Measurements from ENCODE around the gene WDPCP.
A peak's percentile ranks its signal among the peaks of the same experiment; 100 is the strongest.
"Not testable (repeated sequence)": the region's sequence is repeated elsewhere in the genome, so short reads cannot be mapped to it uniquely, and the experiment has no call there.

WDPCP gene

DNA sequence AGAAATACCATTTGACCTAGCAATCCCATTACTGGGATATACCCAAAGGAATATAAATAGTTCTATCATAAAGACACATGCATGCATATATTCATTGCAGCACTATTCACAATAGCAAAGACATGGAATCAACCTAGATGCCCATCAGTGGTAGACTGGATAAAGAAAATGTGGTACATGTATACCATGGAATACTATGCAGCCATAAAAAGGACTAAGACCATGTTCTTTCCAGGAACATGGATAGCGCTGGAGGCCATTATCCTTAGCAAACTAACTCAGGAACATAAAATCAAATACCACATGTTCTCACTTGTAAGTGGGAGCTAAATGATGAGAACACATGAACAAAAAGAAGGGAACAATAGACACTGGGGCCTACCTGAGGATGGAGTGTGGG is 119.0 kb downstream of the WDPCP start:
- not testable (repeated sequence) for H3K4me1 Mint-ChIP-seq, H3K27ac Mint-ChIP-seq, H3K9me3 Mint-ChIP-seq, H3K27me3 Mint-ChIP-seq, H3K4me3 Mint-ChIP-seq
- H3K36me3 Mint-ChIP-seq, result peaks cover 28% of the 10 kb centered on the region

DNA sequence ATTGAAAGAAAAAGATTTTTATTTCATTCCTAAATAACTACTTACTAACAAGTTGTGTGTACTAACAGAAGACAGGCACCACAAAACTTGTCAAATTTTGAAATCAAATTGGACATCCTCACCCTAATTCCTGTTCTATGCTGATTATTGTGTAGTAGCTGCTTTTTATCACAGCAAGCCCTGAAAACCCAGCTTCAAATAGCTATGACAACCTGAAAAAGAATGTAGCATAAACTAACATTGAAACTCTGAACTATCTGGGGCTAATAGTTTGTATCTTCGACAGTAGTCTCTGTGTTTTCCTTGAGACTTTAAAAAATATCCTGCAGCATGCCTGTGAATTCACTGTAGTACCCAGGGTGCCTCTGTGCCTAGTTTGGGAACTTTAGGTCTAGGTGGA is 122.6 kb downstream of the WDPCP start:
- peaks cover 22% of the 10 kb centered on the region for H3K9me3 Mint-ChIP-seq
- peaks cover 52% of the 10 kb centered on the region for H3K36me3 Mint-ChIP-seq
- no peak overlapping the region for H3K4me3 Mint-ChIP-seq

DNA sequence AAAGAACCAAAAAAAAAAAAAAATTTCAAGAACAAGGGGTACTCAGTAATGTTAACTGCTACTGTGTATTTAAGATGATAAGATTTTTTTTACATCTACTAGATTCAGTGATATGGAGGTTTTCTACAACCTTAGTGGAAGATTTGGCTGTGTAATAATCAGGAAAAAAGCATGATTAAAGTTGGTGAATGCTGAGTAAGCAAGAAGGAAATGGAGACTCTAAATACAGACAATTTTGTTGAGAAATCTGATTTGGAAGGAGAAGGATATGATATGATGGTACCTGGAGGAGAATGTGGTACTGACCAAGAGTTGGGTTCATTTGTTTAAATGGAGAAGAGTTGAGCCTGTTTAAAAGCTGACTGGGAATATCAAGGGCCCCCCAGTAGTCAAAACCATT is 125.1 kb downstream of the WDPCP start:
- Mint-ChIP-seq H3K9me3 (peaks cover 28% of the 10 kb centered on the region), H3K4me3 (no peak overlapping the region), H3K27me3 (no peaks in the 10 kb centered on the region), H3K4me1 (no peaks in the 10 kb centered on the region), H3K36me3 (peaks cover 52% of the 10 kb centered on the region), H3K27ac (no peak overlapping the region)

More for the DNA sequence above, 122.6 kb downstream of the WDPCP start:
- H3K27me3 Mint-ChIP-seq, result no peaks in the 10 kb centered on the region
- H3K27ac Mint-ChIP-seq, result no peak overlapping the region
- no peaks in the 10 kb centered on the region for H3K4me1 Mint-ChIP-seq

DNA sequence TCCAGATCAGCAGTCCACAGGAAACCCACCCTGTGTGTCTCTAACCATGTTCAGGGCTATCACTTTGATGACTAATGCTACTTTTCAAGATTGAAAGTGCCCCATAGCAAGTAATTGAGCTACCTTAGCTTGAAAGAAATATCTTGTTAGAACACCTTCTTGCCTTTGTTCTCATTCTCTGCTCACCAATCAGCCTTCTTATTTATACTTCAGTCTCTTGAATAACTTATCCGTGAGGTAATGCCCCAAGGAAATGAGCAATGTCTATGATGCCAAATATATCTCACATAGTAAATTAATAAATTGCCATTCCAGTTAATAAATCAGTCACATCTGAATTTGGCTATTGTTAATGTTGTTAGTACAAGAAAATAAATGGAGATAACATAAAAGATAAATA is 141.6 kb downstream of the WDPCP start:
- H3K4me1 Mint-ChIP-seq, result peaks cover 8% of the 10 kb centered on the region
- no peaks in the 10 kb centered on the region for H3K27me3 Mint-ChIP-seq
- H3K27ac Mint-ChIP-seq, result no peak overlapping the region
- H3K9me3 Mint-ChIP-seq, result peaks cover 6% of the 10 kb centered on the region
- H3K36me3 Mint-ChIP-seq, result peaks cover 12% of the 10 kb centered on the region
- no peak overlapping the region for H3K4me3 Mint-ChIP-seq

DNA sequence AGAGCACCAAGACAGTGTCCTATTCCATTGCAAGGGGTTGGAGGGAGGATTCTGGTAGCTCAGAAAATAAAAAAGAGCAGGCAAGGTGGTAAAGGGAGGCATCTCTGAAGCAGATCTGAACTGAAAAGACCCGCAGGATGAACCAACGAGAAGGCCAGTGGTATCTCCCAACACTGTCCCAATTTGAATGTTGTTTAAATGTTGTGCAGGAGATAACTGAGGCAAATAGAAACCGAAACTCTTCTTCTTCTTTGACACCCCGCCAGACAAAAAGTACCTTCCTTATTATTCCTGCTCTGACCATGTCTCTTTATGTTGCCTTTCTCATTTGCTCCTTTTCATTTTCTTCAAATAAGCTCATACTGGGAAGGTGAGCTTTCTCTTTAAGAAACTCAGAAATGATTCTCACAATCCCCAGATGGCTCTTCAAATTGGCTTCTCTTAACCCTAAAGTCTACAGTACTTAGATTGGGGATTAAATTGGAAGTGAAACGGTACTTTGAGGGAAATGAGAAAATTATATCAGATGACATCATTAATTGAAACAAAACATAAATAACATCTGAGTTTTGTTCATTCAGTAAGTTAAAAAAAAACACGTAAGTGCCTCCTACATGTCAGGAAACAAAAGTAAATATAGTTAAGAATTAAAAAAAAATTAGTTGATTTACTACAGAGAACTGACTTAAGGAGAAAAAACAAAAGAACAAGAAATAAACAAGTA is 143.6 kb downstream of the WDPCP start:
- no peaks in the 10 kb centered on the region for H3K9me3 Mint-ChIP-seq
- peaks cover 8% of the 10 kb centered on the region for H3K4me1 Mint-ChIP-seq
- H3K36me3 Mint-ChIP-seq, result peaks cover 4% of the 10 kb centered on the region
- no peaks in the 10 kb centered on the region for H3K27me3 Mint-ChIP-seq
- H3K4me3 Mint-ChIP-seq, result no peak overlapping the region
- H3K27ac Mint-ChIP-seq, result peak overlapping the region; percentile 37

DNA sequence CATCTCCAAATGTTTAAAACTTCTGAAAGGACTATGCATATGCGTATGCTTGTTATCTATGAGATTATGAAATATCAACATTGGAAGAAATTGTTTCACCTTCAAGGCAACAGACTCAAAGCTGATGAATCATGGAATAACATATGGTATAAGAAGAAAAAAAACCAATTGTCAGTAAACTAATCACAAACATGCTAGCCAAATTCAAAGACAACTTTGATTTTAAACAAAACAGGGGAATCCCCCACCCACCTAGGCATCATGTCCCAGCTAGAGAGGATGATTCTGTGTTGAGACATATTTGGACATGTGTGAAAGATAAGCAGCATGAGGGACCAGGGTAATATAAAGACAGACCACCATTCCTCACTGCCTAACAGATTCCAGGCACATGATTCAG is 147.7 kb downstream of the WDPCP start:
- no peak overlapping the region for H3K4me3 Mint-ChIP-seq
- no peaks in the 10 kb centered on the region for H3K27me3 Mint-ChIP-seq
- peaks cover 1% of the 10 kb centered on the region for H3K36me3 Mint-ChIP-seq
- no peaks in the 10 kb centered on the region for H3K9me3 Mint-ChIP-seq
- no peak overlapping the region for H3K27ac Mint-ChIP-seq
- peaks cover 8% of the 10 kb centered on the region for H3K4me1 Mint-ChIP-seq

DNA sequence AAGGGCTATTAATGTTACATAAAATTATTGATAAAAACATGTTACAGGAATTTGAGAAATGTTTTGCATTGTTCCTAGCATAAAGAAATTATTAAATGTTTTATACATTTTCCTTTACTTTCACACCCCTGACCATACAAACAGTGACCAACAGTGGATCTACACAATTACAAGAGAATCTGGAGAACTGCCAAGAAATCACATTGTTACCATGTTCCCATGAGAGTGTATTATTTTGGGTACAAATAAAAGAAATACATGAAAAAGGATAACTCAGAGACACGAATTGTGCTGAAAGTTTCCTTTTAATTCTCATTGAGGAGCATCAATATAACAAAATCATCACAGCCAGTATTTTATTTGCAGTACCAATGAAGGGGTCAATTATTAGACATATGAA is 150.1 kb downstream of the WDPCP start:
- Mint-ChIP-seq H3K4me1 (peaks cover 8% of the 10 kb centered on the region), H3K9me3 (no peaks in the 10 kb centered on the region), H3K27me3 (no peaks in the 10 kb centered on the region), H3K36me3 (peaks cover 6% of the 10 kb centered on the region), H3K4me3 (no peak overlapping the region), H3K27ac (no peak overlapping the region)

DNA sequence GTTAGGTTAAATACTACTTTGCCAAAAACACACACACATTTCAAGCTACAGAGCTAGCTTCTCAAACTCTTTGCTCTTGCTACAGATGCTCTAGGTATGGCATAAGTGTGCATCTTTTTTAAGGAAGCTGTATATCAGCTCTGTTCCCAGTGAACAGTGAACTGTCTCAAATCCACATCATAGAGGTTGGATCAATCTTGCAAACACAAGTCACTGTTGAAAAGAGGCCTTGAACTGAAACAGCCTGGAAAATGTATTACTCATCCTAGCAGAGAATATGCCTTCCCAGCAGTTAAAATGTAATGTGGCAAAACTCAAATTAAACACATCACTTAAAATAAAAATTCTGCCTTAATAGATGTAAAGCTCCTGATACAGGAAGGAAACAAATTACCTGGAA is 151.8 kb downstream of the WDPCP start:
- Mint-ChIP-seq H3K4me1 (peaks cover 8% of the 10 kb centered on the region), H3K27me3 (no peaks in the 10 kb centered on the region), H3K36me3 (peaks cover 8% of the 10 kb centered on the region), H3K4me3 (no peak overlapping the region), H3K27ac (no peak overlapping the region), H3K9me3 (no peaks in the 10 kb centered on the region)

DNA sequence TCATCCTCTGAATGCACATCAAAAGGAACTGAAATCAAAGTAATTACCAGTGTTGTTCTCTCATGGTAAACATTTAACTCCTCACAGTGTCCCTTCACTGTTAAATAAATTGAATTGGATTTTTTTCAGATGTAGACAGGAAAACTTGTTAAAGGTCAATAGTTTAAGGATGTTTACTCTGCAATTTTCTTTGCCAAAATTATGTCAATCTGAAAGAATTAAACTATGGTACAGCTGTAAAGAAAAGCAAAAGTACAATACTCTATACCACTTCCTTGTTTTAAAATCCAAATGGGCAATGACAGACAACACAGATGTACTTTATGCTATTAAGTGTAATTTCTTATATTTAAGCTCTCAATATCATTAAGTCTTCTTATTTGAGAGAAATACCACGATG is 153.2 kb downstream of the WDPCP start:
- Mint-ChIP-seq H3K4me1 (no peaks in the 10 kb centered on the region), H3K36me3 (peaks cover 9% of the 10 kb centered on the region), H3K4me3 (no peak overlapping the region), H3K27ac (no peak overlapping the region), H3K27me3 (no peaks in the 10 kb centered on the region), H3K9me3 (no peaks in the 10 kb centered on the region)

DNA sequence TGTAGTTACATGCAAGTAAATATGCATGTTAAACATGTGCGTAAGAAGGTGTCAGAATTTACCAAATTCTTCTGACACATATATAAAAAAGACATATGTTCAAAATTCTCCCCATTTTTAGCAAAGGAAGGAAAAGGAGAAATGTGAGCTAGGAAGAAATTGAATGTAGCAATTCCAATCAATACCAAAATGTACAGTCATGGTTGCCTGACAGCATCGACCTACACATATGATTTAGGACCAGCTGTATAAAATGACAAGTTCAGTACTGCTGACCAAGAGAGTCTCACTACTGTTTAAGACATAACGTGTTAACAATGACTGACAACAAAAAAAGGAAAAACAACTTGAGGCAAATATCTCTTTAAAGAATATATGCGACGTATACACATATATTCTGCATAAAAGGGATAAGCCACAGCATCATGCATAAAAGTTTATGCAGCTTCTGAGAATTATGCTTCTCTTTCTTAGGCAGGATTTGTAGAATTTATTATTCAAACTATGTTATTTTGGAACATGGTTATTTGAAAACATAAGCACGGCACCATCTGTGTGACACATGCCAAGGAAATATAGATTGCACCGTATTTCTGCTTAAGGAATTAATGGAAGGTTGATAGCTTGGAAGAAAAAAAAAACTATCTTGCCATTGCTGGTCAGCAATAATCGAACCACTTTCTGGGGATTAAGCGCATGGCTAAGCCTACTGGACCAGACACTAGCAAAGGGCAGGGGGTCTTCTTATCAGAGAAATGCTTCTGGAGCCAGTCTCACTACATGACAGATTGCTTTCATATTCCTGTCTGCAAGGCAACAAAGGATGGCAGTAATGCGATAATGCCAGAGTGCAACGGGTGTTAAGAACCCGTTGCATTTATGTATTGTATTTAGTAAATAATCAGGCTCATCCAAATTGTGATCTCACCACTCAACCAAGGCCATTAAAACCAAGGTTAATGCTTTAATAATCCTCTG is 154.0 kb downstream of the WDPCP start:
- Mint-ChIP-seq H3K9me3 (no peaks in the 10 kb centered on the region), H3K27me3 (no peaks in the 10 kb centered on the region)

DNA sequence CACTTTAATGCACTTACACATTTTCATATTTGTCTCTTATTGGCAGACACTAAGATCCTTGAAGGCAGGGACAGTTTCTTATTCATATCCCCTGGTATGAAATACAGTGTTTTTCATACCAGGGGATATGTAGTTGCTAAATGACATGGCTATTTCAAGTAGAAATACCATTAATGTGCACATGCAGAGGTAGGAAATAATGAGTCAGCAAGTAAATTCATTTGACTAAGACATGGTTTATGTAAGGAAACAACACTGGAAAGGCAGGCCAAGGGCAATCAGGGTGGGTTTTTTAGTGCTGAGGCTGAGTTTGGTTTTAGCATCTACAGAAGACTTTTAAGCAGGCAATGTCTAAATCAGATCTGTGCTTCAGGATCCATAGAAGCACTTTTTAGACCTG is 155.9 kb downstream of the WDPCP start:
- no peak overlapping the region for H3K27ac Mint-ChIP-seq
- H3K9me3 Mint-ChIP-seq, result no peaks in the 10 kb centered on the region
- H3K27me3 Mint-ChIP-seq, result no peaks in the 10 kb centered on the region
- peaks cover 29% of the 10 kb centered on the region for H3K36me3 Mint-ChIP-seq
- no peak overlapping the region for H3K4me3 Mint-ChIP-seq
- no peaks in the 10 kb centered on the region for H3K4me1 Mint-ChIP-seq

More for the DNA sequence above, 154.0 kb downstream of the WDPCP start:
- Mint-ChIP-seq H3K36me3 (peaks cover 13% of the 10 kb centered on the region), H3K4me3 (no peak overlapping the region), H3K4me1 (no peaks in the 10 kb centered on the region), H3K27ac (no peak overlapping the region)

DNA sequence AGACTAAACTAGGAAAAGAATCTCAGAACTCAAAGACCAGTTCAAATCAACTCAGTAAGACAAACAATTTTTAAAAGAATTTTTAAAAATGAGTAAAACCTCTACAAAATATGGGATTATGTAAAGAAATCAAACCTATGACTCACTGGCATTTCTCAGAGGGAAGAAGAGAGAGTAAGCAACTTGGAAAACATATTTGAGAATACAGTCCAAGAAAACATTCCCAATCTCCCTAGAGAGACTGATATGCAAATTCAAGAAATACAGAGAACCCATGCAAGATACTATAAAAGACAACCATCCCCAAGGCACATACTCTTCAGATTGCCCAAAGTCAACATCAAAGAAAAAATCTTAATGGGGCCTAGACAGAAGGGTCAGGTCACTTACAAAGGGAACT is 162.7 kb downstream of the WDPCP start:
- H3K27ac Mint-ChIP-seq, result no peak overlapping the region
- no peak overlapping the region for H3K4me3 Mint-ChIP-seq
- no peaks in the 10 kb centered on the region for H3K27me3 Mint-ChIP-seq
- H3K4me1 Mint-ChIP-seq, result no peaks in the 10 kb centered on the region
- H3K9me3 Mint-ChIP-seq, result no peaks in the 10 kb centered on the region
- H3K36me3 Mint-ChIP-seq, result peaks cover 35% of the 10 kb centered on the region

DNA sequence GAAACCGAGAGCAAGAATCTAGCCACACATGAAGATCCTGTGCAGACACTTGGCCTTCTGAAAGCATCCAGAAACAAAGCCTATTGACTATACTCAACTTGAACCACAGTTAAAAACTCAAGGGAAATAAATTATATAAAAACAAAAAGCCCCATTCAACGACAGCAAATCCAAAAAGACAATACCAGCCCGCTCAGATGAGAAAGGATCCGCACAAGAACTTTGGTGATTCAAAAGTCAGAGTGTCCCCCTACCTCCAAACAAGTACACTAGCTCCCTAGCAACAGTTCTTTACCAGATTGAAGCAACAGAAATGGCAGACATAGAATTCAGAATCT is 163.2 kb downstream of the WDPCP start:
- Mint-ChIP-seq H3K4me1 (no peaks in the 10 kb centered on the region), H3K36me3 (peaks cover 36% of the 10 kb centered on the region)

DNA sequence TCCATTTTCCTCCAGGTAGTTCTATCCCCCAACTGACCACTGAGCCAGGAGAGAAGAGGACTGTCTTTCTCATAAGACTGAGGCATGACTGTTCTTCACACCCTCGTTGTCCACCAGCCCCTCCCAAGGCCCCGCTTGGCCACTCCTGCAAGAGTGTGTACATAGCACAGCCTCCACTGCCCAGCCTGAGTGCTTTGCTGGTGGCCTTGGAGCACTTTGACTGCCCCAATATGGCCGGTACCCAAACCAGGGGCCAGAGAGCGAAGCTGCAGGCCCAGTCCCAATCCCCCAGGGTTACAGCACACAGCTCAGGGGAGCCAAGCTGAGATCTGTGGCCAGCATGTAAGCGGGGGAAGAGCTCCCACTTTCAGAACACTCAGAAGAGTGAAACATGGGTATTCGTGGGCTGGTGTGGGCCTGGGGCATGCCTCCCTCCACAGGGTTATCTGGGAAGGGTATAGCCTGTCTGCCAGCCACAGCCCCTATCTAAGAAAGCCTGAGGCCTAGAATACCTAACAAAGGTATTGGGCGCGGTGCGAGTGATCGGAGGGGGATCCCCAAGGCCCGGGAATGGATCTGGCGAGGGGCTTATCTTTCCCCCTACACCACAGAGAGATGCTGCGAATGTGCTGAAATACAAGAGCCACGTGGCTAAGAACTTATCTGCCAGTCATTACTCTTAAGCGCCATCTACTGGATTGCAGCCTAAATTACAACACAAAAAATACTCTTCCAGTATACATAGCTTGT is 163.8 kb downstream of the WDPCP start:
- no peak overlapping the region for H3K4me3 Mint-ChIP-seq
- no peaks in the 10 kb centered on the region for H3K9me3 Mint-ChIP-seq
- peaks cover 33% of the 10 kb centered on the region for H3K36me3 Mint-ChIP-seq
- no peaks in the 10 kb centered on the region for H3K4me1 Mint-ChIP-seq
- no peak overlapping the region for H3K27ac Mint-ChIP-seq
- no peaks in the 10 kb centered on the region for H3K27me3 Mint-ChIP-seq

More for the DNA sequence above, 163.2 kb downstream of the WDPCP start:
- H3K27ac Mint-ChIP-seq, result no peak overlapping the region
- no peaks in the 10 kb centered on the region for H3K27me3 Mint-ChIP-seq
- no peak overlapping the region for H3K4me3 Mint-ChIP-seq
- H3K9me3 Mint-ChIP-seq, result no peaks in the 10 kb centered on the region

DNA sequence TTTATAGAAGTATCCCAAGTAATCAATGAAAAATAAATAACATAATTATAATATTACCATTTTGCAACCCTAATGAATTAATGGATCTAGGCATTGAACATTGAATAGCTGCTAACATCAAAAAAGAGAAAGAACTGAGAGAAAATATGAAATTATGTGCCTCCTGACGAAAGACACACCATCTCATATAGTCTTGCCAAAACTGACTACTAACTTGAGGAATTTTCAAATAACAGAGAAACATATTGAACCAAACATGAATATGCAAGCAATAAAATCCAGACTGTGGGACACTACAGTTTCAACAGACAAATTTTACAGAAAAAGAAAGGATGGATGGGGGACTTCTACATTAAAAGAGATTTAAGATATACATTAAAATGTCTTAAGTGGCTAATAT is 165.7 kb downstream of the WDPCP start:
- H3K4me1 Mint-ChIP-seq, result no peaks in the 10 kb centered on the region
- H3K27ac Mint-ChIP-seq, result no peak overlapping the region
- H3K27me3 Mint-ChIP-seq, result no peaks in the 10 kb centered on the region
- H3K9me3 Mint-ChIP-seq, result no peaks in the 10 kb centered on the region
- H3K36me3 Mint-ChIP-seq, result peaks cover 24% of the 10 kb centered on the region
- H3K4me3 Mint-ChIP-seq, result no peak overlapping the region

DNA sequence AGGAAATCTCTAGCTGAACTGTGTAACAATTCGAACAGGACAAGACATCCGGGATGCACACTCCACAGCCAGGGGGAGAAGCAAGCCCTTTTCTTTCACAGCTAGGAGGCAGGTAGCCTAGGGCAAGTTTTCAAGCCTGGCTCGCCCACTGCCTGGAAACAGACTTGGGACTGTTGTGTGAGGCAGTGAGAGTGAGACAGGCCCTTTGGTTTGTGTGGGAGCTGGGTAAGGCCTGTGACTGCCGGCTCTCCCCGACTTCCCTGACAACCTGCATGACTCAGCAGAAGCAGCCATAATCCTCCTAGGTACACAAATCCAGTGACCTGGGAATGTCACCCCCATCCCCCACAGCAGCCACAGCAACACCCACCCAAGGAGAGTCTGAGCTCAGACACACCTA is 179.7 kb downstream of the WDPCP start:
- no peaks in the 10 kb centered on the region for H3K9me3 Mint-ChIP-seq
- no peaks in the 10 kb centered on the region for H3K4me1 Mint-ChIP-seq
- H3K27me3 Mint-ChIP-seq, result no peaks in the 10 kb centered on the region
- H3K36me3 Mint-ChIP-seq, result peaks cover 9% of the 10 kb centered on the region
- H3K27ac Mint-ChIP-seq, result no peak overlapping the region
- no peak overlapping the region for H3K4me3 Mint-ChIP-seq
